GM18517 (cell line): Measurements from ENCODE around the gene STRIP2.
A peak's percentile ranks its signal among the peaks of the same experiment; 100 is the strongest.
"Not testable (repeated sequence)": the region's sequence is repeated elsewhere in the genome, so short reads cannot be mapped to it uniquely, and the experiment has no call there.

Experiments
- ATAC-seq: cut with Tn5 transposase; IDR thresholded peaks from one replicate; pipeline ENCODE4 v1.9.1; 2021; ENCODE audit warnings: mild to moderate bottlenecking, moderate library complexity; ENCODE audit not compliant: unreplicated experiment

The STRIP2 gene

GRCh38 chr7:129450295-129450694, 16.1 kb downstream of the STRIP2 start:
- ATAC-seq, result no peak

- ATAC-seq, result no peak
Observed at GRCh38 chr7:129452589-129453231, 18.5 kb downstream of the STRIP2 start.

GRCh38 chr7:129453510-129454248, 19.4 kb downstream of the STRIP2 start:
- no peak for ATAC-seq

DNA sequence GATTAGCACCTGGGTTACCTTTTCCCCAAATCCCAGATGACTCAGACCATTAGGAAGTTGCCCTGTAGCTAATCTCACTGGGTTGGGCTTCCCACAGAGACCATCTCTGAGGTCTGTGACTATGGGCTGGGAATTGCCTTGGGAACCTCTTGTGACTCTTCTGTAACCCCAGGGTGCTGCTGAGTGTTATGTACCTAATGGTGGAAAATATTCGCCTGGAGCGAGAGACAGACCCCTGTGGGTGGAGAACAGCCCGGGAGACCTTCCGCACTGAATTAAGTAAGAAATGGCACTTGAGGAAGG, 20.0 kb downstream of the STRIP2 start:
- no peak for ATAC-seq

DNA sequence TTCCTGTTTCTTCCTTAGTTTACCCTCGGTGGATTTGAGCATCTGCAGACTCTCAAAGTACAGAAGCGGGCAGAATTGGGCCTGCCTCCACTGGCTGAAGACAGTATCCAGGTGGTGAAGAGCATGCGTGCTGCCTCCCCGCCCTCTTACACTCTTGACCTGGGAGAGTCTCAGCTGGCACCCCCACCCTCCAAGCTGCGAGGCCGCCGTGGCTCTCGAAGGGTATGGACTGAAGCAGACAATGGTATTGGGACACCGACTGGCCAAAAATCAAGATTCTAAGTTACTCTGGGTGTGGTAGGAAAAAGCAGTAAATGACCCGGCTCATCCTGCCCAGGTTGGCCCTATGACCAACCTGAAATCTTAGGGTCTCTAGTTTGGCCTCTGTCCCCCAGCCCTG, 22.2 kb downstream of the STRIP2 start:
- no peak for ATAC-seq

- no peak for ATAC-seq
Observed at GRCh38 chr7:129457101-129457500, 22.9 kb downstream of the STRIP2 start.

GRCh38 chr7:129458171-129458570, 23.9 kb downstream of the STRIP2 start:
- ATAC-seq, result no peak

- ATAC-seq, result no peak
Observed at GRCh38 chr7:129461809-129462208, 27.6 kb downstream of the STRIP2 start.

DNA sequence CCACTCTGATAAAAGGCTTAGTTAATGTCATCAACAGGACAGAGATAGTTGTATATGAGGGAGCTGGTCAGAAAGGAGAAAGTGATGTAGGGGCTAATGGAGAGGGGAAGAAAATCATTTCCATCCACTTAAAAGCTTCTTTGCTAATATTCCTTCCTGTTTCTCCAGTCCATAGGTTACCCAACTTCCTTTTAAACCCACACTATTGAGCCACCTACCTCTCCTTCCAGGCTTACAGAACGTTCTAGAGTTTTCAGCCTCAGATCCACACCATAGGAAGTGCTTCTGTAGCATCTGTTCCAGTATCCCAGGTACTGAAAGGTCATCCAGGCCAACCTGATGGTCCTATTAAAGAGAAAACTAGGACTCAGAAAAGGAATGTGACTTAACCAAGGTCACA, 28.2 kb downstream of the STRIP2 start:
- no peak for ATAC-seq

DNA sequence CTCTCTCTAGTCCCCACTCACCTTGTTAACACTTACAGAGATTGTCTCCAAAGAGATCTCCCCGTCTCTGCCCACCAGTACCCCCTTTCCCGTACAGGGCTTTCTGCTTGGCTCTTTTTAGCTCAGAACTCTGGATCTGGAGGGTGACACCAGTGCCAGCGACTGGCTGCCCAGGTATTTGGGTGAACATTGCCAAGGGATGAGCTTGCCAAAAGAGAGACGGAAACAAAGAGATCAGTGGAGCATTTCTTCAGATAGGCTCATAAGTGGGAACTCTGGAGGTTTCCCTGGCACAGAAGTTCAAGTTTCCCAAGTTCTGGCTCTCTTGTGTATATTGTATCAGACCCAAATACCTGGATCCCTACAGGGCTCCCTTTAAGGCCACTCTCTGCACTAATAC, 30.0 kb downstream of the STRIP2 start:
- no peak for ATAC-seq

DNA sequence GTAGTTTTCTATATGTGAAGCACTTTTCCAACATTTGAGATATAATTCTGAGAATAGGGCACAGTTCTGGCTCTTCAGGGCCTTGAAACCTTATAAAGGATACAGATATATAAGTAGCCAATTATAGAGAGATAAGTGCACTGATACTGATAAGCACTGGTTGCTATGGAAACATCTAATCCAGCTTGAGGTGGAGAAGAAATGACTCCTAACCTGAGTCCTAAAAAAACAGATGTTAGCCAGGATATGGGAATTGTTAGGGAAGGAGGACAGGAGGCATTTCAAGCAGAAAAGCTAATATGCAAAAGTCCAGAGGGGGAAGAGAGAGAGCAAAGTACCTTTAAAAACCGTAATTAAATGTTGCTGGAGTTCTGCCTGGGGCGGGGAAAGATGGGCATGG, 30.8 kb downstream of the STRIP2 start:
- no peak for ATAC-seq

- ATAC-seq, result no peak
Observed at GRCh38 chr7:129466796-129467195, 32.6 kb downstream of the STRIP2 start.

- no peak for ATAC-seq
Observed at GRCh38 chr7:129468087-129468486, 33.9 kb downstream of the STRIP2 start.

- peak; percentile 55 for ATAC-seq
Observed at GRCh38 chr7:129468547-129468946, 34.3 kb downstream of the STRIP2 start.

GRCh38 chr7:129469930-129470329, 35.7 kb downstream of the STRIP2 start:
- ATAC-seq, result no peak

DNA sequence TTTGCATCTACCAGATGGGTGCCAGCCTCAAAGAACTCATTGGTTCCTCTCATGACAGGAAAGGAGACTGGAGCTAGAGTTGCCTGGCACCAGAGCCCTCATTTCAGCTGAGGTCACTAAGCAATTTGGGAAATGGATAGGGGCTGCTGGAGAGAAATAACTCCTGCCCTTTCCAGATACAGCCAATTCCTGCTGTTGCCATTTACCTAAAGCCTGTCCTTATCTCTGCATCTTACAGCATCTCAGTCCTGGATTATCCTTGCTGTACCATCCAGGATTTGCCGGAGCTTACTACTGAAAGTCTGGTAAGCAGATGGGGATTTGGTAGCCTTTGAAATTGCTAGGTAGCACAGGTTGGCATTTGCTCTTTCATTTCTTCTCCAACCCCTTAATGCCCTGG, 36.2 kb downstream of the STRIP2 start:
- ATAC-seq, result no peak

GRCh38 chr7:129471402-129471827, 37.2 kb downstream of the STRIP2 start:
- ATAC-seq, result no peak

DNA sequence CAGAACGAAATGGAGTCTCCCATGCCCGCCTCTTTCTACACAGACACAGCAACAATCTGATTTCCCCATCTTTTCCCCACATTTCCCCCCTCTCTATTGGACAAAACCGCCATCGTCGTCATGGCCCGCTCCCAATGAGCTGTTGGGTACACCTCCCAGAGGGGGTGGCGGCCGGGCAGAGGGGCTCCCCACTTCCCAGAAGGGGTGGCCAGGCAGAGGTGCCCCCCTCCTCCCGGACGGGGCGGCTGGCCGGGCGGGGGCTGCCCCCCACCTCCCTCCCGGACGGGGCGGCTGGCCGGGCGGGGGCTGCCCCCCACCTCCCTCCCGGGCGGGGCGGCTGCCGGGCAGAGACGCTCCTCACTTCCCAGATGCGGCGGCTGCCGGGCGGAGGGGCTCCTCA, 41.7 kb downstream of the STRIP2 start:
- not testable (repeated sequence) for ATAC-seq

GRCh38 chr7:129476398-129476797, 42.2 kb downstream of the STRIP2 start:
- ATAC-seq, result not testable (repeated sequence)

GRCh38 chr7:129479831-129480230, 45.6 kb downstream of the STRIP2 start:
- no peak for ATAC-seq

DNA sequence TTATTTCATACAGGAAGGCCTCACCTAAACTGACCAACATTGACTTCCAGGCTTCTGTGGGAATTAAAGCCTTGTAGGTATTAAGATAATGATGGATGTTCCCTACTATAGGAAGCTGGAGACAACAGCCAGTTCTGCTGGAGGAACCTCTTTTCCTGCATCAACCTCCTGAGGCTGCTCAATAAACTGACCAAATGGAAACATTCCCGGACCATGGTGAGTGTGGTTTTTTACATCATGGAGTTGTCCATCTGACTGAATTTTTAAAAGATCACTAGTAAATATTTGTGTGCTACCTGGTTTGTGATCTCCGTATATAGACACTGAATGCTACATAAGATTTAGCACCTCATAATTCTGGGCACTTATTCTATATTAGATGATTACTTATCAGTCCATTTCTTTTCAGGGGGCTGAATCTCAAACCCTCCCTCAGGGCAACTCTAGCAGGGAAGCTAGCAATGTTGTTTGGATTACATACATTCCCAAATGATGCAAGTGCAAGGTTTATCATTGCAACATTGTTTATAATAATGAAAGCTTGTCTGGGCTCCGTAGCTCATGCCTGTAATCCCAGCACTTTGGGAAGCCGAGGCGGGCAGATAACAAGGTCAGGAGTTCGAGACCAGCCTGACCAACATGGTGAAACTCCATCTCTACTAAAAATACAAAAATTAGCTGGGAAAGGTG, 46.6 kb downstream of the STRIP2 start:
- ATAC-seq, result no peak

DNA sequence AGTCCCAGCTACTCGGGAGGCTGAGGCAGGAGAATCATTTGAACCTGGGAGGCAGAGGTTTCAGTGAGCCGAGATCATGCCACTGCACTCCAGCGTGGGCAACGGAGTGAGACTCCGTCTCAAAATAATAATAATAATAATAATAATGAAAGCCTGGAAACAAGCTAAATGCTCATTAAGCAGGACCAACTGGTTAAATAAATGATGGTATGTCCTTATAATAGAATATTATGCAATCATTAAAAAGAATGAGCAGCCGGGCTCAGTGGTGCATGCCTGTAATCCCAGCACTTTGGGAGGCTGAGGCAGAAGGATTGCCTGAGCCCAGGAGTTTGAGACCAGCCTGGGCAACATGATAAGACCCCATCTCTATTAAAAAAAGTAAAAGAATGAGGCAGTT, 47.1 kb downstream of the STRIP2 start:
- ATAC-seq, result not testable (repeated sequence)
